Neutrophil (primary cell): ENCODE results near the gene SSNA1.

ENCODE experiments used
- H3K27ac ChIP-seq: fragments of 200-600 bp; sonication (generic); 2 replicates; pipeline ENCODE4 v1.5.1; 2016; ENCODE audit warnings: mild to moderate bottlenecking, moderate library complexity
- H3K27me3 ChIP-seq: fragments of 200-600 bp; sonication (generic); 2 replicates; pipeline ENCODE4 v1.6.0; 2016; ENCODE audit warnings: mild to moderate bottlenecking
- H3K36me3 ChIP-seq: fragments of 200-600 bp; sonication (generic); 2 replicates; pipeline ENCODE4 v1.5.1; 2017
- H3K4me1 ChIP-seq, 2 experiments: fragments of 200-600 bp in 1 of 2; sonication (generic) in 1 of 2; 1 replicate in 1 of 2; 2 replicates in 1 of 2; pipeline versions ENCODE4 v1.5.1 to v1.6.1; 2013 to 2016; ENCODE audit warnings: low read depth in 1 of 2, low read length in 1 of 2, mild to moderate bottlenecking in 1 of 2, moderate library complexity in 1 of 2; ENCODE audit not compliant: control insufficient read depth in 1 of 2, insufficient read depth in 1 of 2
- H3K4me3 ChIP-seq, 2 experiments: fragments of 200-600 bp in 1 of 2; sonication (generic) in 1 of 2; 1 replicate in 1 of 2; 2 replicates in 1 of 2; pipeline ENCODE4 v1.5.1; 2013 to 2016; ENCODE audit warnings: low read depth in 1 of 2, low read length in 1 of 2, mild to moderate bottlenecking in 1 of 2, moderate library complexity in 1 of 2
- H3K9me3 ChIP-seq: fragments of 200-600 bp; sonication (generic); 2 replicates; pipeline ENCODE4 v1.5.1; 2016
- CTCF ChIP-seq: fragments of 200-600 bp; sonication (generic); IDR thresholded peaks from 2 replicates; pipeline ENCODE4 v1.5.1; 2016; ENCODE audit warnings: antibody characterized with exemption

Gene SSNA1

DNA sequence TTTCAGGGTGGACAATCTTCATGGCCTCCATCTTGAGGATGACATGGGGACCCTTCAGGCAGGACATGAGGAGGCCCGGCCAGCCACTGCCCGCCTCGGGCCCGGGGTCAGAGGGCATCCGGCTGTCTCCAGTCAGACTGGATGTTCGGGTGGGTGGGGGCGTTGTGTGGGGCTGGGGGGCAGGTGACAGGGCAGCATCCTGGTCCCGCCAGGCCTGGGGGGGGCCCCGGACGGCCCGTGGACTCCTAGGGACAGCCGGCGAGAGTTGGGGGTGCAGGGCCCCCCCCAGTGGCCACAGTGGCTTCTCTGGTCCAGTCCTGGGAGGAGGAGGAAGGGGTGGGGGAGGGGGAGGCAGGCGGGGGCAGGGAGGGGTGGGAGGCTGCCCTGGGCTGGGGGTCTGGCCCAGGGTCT is 32.6 kb downstream of the SSNA1 start:
- peaks cover 52% of the 10 kb centered on the region for H3K27me3 ChIP-seq
- no peak overlapping the region for H3K27ac ChIP-seq
- no peak for TF ChIP-seq CTCF
- H3K9me3 ChIP-seq: no peaks in the 10 kb centered on the region
- H3K36me3 ChIP-seq: peaks cover 24% of the 10 kb centered on the region
- no peak overlapping the region for H3K4me3 ChIP-seq
- peaks cover 15 to 30% of the 10 kb centered on the region in 2 experiments for H3K4me1 ChIP-seq

GRCh38 chr9:137221506-137222111 is 33.1 kb downstream of the SSNA1 start:
- no peak for TF ChIP-seq CTCF
- Histone ChIP-seq H3K27ac (no peak overlapping the region), H3K27me3 (peaks cover 58% of the 10 kb centered on the region), H3K4me3 (no peak overlapping the region), H3K9me3 (no peaks in the 10 kb centered on the region), H3K4me1 (peaks cover 15 to 30% of the 10 kb centered on the region in 2 experiments), H3K36me3 (peaks cover 19% of the 10 kb centered on the region)

DNA sequence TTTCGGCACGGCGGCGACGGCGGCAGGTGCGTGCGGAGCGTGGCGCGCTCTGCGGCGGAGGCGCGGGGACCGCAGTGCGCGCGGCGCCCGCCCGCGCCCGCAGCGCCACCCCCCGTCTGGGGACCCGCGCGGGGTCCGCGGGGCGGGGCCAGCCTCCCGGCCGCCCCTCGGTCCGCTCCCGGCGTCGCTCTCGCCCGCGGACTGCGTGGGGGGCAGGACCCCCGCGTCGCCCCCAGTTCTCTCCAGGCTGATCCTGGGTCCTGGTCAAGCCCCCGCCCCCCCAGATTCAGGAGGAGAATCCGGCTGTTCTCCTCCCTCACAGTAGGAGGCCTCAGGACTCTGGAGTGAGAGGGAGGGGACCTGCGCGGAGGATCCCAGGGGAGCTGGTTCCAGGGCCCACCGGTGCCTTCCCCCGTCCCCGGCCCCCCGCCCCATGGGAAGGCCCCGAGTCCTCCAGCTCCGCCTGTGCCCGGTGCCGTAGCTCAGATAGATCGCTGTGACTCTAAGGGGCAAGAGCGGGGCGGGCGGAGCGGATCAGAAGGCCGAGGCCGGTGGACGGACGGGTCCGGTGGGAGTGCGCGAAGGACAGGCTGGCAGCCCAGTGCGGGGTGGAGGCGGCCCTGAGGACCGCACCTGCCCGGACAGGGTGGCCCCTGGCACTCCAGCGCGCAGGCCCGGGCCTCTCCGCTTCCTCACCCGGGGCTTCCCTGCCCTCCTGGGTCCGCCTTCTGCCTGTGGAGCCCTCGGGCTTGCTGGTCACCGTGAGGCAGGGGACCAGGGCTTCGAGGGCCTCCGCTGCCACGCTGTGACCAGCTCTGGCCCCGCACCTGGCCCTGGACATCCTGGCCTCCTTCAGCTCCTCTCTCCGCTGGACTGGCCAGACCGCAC is 34.0 kb downstream of the SSNA1 start, which contains the start of gene RNF208:
Gene RNF208 (minus strand): TSS at position 51 of the 888 bp plus-strand sequence. CDS start 1,028 bp downstream, outside the sequence.
- Histone ChIP-seq H3K27ac (peak within 1 kb of the TSS; percentile 87), H3K4me3 (peak within 1 kb of the TSS; percentile 84 to 94), H3K9me3 (no peaks in the 10 kb centered on the region), H3K27me3 (peaks cover 66% of the 10 kb centered on the region), H3K4me1 (peaks cover 15 to 30% of the 10 kb centered on the region in 2 experiments), H3K36me3 (peaks cover 11% of the 10 kb centered on the region)
- TF ChIP-seq CTCF: no peak

DNA sequence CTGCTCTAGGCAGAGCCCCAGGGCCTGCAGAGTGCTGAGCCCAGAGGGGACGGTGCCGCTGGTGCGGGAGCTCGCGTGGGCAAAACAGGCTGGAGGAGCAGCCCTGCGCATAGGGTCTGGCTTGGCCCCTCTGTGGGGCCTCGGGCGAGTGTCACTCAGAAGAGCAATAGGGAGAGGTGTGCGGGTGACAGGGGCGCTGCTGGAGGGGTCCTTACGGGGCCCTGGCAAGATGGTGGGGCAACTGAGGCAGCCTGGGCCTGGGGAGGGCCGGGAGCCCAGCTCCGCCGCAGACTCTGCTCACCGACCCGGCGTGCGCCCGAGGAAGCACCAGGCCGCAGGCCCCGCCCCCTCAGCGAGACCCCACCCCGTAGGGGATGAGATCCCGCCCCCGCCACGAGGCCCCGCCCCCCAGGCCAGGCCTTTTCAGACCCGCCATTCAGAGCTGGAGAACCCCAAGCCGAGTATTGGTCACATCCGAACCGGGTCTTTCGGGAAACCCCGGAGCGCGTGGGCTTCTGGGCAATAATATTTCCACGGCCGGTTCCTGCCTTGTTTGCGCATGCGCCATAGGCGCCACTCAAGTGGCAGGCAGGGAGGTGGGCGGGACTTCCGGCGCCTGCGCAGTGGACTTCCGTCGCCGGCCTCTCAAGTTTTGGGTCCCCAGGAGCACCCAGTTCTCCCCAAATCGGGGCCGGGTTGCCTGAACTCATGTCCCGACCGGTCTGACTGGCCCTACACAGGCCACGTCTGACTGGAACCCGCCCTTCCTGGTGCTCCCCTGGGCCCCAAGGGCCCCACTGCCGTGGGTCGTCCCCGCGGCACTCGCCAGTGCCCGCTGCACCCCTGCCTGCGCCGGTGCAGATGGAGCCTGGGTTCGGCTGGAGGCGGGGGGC is 34.8 kb downstream of the SSNA1 start:
- Histone ChIP-seq H3K9me3 (no peaks in the 10 kb centered on the region), H3K4me1 (peaks cover 15 to 30% of the 10 kb centered on the region in 2 experiments), H3K36me3 (peaks cover 2% of the 10 kb centered on the region), H3K27me3 (peaks cover 75% of the 10 kb centered on the region), H3K4me3 (peak overlapping the region; percentile 84 to 94), H3K27ac (peak overlapping the region; percentile 87)
- peak; percentile 26 for TF ChIP-seq CTCF
